CD4-positive, alpha-beta T cell treated with Interleukin-6 for 4 hours (primary cell): ENCODE results near the gene EN2.

Experiments
- DNase-seq: peaks from one replicate; pipeline ENCODE4 v3.0.0-alpha.2; 2020; ENCODE audit warnings: mixed read lengths

The EN2 gene

DNA sequence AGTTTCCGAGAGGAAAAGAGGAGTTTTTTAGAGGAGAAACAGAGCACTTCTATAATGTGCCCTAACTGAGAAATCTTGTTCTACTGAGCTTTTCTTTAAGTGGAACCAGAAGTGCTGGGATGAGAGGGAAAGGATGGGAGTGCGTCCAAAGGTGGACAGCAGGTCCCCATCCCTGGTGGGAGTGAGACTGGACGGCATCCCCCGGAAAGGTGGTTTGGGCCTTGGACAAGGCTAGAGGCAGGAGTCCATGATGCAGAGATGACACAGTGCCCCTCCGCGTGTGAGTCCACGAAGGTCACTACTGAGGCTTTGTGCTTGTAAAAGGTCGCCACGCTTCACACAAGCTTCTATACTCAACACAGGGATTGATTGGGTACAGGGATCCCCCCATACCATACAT is 6.1 kb upstream of the EN2 start:
- DNase-seq, result no peak

GRCh38 chr7:155452505-155453295 is 5.2 kb upstream of the EN2 start:
- no peak for DNase-seq

GRCh38 chr7:155453296-155454182 is 4.4 kb upstream of the EN2 start:
- DNase-seq, result no peak

- DNase-seq, result no peak
Measured at GRCh38 chr7:155454183-155455112, 3.5 kb upstream of the EN2 start.

- DNase-seq, result no peak
Measured at GRCh38 chr7:155455132-155455693, 2.7 kb upstream of the EN2 start.

- no peak for DNase-seq
Measured at GRCh38 chr7:155455776-155456737, 1.9 kb upstream of the EN2 start.

DNA sequence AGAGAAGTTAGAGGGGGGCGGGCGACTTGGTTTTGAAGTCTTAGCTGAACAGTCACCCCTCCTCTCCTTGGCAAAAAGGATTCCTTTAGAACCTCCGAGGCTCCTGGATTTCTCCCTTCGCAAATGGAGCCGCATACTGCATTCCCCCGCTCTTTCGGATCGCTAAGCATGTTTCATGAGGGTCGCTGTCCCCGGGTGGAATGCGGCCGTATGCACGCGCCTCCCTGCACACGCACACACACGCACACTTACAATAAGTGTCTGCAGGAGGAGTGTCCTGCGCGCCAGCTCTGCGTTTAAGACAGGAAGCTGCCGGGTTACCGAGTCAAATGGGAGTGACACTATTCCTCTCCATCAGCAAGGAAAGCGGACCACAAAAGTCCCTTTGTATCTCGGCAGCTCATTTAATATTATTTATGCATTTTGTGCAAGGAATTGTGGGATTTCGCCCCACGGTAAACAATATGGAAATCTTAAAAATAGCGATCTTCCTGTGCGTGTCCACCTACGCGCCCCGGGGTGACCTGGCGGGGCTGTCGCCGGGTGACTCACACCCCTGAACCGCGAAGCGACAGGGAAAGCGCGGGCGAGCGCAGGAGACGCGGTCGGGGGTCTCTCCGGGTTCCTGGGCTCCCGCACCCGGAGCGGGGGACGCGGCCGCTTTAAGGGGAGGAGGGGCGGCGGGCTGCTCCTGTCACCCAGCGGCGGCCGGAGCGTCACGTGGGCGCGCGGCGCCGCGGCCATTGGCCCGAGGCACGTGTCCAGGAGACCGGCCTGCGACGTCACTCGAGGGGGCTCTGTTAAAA is 988 bp upstream of the EN2 start:
- DNase-seq, result no peak

- no peak for DNase-seq
Measured at GRCh38 chr7:155457544-155458110, 302 bp upstream of the EN2 start.

DNA sequence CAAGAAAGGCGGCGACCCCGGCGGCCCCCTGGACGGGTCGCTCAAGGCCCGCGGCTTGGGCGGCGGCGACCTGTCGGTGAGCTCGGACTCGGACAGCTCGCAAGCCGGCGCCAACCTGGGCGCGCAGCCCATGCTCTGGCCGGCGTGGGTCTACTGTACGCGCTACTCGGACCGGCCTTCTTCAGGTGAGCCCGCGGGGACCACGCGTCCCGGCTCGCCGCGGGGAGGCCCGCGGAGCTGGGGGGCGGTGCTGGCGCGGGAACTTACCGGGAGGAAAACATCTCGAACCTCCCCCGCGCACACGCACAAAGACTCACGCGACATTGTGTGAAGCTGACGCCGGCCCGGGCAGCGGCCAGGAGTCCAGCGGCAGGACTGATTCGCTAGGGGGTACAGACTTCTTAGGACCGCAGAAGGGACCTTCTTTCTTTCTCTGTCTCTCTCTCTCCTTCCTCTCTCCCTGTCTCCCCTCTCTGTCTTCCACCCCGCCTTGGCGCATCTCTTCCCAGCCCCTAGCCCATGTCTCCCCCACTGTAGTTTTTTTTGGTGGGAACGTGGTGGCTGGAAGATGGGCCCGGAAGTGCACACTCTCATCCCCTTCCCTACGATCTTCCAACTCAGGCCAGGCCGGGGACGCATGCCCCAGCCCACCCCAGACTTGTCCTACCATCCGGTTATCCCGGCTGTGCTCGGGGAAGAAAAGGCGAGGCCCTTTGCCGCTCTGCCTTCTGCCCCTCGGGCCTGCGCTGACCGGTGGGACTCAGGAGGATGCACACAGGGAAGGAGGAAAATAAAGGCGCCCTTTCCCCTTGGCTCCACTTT is 1.2 kb downstream of the EN2 start:
- DNase-seq, result no peak

- DNase-seq, result no peak
Measured at GRCh38 chr7:155459700-155460461, 2.0 kb downstream of the EN2 start.

- DNase-seq, result no peak
Measured at GRCh38 chr7:155460926-155461613, 3.1 kb downstream of the EN2 start.

GRCh38 chr7:155461631-155462030 is 3.7 kb downstream of the EN2 start:
- DNase-seq, result no peak

- DNase-seq, result no peak
Measured at GRCh38 chr7:155462163-155462735, 4.3 kb downstream of the EN2 start.

DNA sequence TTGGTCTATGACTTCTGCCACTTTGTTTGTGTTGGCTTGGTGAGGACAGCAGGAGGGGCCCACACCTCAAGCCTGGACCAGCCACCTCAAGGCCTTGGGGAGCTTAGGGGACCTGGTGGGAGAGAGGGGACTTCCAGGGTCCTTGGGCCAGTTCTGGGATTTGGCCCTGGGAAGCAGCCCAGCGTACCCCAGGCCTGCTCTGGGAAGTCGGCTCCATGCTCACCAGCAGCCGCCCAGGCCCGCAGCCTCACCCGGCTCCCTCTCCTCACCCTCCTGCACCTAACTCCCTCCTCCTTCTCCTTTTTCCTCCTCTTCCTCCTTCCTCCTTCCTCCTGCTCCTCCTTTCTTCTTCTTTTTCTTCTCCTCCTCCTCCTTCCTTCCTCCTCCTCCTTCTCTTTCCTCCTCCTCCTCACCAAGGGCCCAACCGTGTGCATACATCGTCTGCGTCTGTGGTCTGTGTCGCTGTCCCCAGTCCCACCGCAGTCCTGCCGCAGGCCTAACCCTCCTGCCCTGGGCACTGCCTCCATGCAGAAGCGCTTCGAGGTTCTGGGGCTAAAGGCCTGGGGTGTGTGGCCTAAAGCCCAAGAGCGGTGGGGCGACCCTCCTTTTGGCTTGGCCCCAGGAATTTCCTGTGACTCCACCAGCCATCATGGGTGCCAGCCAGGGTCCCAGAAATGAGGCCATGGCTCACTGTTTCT is 5.3 kb downstream of the EN2 start:
- no peak for DNase-seq

DNA sequence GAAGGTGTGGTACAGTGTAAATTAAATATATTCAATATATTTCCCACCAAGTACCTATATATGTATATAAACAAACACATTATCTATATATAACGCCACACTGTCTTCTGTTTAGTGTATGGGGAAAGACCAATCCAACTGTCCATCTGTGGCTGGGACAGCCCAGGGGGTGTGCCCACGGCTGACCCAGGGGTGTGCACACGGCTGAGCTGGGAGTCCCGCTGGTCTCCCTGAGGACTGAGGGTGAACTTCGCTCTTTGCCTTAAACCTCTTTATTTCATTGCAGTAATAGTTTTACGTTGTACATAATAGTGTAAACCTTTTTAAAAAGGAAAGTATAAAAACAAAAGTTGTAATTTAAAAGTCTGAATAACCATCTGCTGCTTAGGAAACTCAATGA is 6.3 kb downstream of the EN2 start:
- no peak for DNase-seq

DNA sequence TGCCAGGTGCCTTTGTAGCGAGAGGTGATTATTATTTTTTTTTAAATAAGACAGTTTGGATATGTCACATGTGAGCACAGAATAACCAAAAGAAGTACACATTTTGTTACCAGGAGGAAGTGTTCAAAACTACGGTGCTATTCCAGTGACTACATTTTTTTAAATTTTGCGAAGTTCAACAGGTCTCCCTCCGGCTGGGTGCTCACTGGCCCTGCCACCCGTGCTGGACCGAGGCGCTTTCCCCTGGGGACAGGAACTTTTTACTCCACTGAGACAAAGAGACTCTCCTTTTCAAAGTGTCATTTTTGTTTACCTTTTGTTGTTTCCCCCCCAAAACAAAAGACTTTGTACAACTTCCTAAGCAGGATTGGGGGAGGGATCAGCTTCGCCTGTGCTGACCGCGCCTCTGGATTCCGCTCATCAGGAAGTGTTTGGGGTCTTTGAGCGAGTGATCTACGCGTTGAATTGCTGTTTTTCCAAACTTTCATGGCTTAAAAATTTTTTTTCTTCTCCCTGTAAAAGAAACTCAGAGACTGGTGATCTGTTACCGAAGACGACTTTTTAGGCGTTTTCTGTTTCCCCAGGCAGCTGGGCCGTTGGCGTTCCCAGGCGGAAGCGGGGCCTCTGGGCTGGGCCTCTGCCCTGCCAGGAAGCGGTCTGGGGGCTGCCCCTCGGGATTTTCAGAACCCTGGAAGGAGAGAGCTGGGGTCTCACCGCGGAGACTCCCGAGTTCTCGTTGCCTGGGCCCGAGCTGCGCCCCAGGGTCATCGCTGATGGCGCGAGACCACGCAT is 7.2 kb downstream of the EN2 start:
- no peak for DNase-seq
